HG03045 (cell line): ENCODE results near the gene MEF2D.
A peak's percentile ranks its signal among the peaks of the same experiment; 100 is the strongest.

ENCODE experiments used
- ATAC-seq: cut with Tn5 transposase; IDR thresholded peaks from one replicate; pipeline ENCODE4 v1.9.1; 2021; ENCODE audit warnings: mild to moderate bottlenecking, moderate library complexity; ENCODE audit not compliant: unreplicated experiment

The MEF2D gene

DNA sequence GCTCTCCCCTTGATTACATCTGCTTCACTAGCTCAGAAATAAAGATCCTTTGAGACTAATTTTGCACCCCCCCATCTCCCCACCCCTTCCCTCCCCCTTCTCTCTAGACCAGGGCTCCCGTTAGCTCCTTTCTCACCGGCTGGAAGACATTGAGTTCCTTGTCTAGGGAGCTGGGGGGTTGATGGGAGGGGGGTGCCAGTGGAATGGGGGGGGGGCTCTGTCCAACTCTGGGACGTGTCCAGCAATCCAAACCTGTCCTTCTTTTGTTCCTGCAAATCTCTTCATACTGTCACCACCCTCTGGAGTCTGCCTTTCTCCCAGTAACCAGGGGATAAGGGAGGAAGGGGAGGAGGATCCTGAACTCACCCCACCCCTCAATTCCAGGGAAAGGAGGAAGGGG lies 69.7 kb downstream of the MEF2D start:
- no peak for ATAC-seq

GRCh38 chr1:156430303-156430702 lies 70.3 kb downstream of the MEF2D start:
- ATAC-seq, result no peak

GRCh38 chr1:156429313-156430060 lies 71.1 kb downstream of the MEF2D start:
- no peak for ATAC-seq

DNA sequence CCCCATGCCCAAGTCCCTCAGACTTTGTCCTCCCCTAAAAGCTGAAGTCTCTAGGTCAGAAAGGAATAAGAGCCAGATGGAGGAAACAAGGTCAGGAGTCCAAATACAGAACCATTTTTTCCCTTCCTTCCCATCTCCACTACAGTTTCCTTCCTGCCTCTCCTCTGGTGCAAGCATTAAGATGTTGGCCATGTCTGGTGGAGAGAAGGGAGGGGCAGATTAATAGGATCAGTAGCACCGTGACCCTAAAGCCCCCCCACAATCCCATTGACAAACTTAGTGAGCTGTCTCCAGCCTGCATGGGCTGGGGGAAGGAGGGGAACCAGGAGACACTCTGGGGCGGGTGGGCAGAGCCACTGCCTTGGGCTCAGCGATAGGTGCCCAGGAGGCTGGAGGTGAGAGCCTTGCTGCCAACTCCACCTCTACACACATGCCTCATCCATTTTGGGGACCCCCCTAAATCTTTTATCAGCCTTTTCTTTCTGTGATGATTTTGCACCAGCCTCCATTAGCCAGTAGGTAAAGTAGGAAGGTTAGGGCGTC lies 71.8 kb downstream of the MEF2D start:
- no peak for ATAC-seq

GRCh38 chr1:156427957-156428356 lies 72.6 kb downstream of the MEF2D start:
- no peak for ATAC-seq

- ATAC-seq, result no peak
These were observed 74.6 kb downstream of the MEF2D start for GRCh38 chr1:156425943-156426342.

DNA sequence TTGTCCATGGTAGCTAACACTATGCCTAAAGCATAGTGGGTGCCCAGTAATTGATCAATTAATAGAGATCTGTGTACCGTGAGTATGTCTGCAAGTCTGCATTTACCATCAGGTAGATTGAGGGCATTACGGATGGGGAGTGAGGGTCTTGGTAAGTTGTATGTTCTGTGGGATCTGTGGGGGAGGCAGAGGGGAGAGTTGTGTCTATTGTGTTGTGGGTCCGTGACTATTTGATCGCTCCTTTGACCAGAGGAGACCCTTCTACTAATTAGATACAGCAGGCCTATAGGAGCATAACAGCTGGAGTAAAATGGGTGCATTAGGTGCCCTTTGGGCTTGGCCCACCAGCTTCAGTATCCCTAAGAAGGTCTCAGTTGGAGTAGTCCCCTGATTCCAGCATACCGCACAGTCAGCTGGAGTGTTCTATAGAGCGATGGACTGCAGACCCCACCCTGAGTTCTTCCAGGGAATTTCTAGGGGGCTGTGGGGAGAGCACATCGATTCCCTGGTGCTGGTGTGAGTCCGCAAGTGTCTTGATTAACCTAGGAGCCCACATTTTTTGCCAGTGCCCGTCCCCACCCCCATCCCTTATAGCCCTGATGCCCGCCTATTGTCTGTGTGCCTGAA lies 75.7 kb downstream of the MEF2D start:
- ATAC-seq, result no peak

DNA sequence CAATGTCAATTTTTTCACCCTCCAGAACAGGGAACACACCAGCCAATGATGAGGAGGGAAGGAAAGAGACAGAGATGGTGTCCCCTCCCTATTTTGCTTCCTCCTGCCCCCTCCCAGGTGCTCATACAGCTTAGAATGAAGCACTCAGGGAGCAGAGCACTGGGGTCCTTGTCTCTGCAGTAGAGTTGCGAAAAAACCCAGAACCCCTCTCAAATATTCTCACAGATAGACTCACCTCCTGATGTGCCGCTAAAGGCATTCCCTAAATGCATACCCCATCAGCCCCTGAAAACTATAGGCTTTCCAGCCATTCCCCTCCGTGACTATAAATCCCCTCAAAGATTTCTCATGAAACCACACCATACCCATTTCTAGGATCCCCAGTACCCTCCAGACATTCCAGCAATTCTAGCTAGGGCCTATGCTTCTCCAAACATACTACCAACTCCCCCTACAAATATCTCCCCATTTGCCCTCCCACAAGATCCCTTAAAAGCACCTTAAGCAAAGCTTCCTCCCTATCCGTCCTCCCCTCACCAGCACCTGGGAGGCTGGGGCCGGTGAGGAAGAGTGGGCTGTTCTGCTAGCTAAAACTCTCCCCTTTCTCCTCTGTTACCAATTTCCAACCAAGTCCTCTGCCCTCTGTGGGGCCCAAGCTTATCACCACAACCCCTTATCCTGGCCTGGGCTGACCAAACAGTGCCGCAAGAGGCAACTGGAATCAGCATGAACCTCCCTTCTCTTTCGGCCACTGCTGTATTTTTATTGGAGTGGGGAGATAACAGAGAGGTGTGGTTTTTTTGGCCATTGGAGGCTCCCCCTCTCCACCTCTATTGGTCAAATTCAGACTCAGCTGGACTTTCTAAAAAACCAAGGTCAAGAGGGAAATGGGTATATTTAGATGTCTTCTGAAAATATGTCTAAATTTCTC lies 76.9 kb downstream of the MEF2D start:
- no peak for ATAC-seq

DNA sequence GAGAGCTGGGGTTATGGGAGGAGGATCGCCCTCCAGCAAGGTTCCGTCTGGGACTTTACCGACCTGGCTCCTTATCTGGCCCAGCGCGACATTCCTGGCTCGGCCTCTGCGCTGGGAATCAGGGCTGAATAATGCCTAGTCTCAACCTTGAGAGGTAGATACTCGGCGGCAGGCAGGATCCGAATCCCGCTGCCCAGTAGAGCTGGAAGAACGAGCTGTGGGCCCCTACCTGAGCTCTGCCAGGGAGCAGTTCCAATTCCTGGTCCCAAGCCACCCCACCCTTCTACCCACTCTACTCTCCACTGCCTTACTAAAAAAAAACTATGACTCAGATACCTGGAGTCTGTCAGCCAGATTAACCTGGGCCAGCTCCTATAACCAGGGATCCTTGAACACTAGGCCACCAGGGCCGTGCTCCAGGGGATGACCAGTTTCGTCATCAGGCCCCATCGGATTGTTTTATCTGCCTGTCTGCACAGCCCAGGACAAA lies 77.9 kb downstream of the MEF2D start:
- no peak for ATAC-seq

- no peak for ATAC-seq
These were observed 78.5 kb downstream of the MEF2D start for GRCh38 chr1:156421939-156422601.

DNA sequence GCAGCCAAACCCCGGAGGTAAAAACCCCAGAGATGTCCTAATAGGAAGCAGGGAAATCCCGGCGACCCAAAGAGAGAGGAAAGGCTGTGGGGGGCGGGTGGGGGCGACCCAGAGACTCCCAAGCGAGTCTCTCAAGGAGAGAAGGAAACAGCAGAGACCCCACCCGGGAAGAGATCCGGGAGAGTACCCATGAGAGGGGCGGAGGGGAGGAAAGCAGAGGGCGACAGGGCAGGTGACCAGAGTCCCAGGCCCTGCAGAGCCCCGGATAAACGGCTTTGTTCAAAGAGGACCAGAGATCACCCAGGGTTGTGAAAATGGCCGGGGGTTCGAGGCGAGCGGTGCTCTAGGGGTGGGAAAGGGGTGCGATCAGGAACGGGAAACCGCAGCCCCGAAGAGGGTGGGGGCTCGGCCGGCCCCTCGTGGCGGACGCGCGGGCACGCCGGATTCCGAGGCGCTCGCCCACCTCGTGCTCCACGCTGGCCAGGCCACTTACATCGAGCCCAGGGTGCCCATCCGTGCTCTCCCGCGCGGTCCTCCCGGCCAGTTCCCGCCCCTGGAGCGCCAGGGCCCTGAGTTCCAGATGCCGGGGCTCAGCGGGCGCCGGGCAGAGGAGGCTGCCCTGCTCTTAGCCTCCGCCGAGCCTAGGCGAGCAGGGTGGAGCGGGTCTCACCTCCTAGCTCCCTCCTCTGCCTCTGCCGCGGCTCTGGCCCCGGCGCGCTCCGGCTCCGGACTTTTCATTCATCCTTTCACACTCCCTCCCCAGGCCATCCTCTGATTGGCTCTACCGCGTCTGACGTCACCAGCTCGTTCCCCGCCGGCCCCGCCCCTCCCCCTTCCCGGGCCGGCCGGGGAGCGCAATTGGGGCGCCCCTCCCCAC lies 79.3 kb downstream of the MEF2D start:
- peak; percentile 82 for ATAC-seq

- ATAC-seq, result peak; percentile 25
These were observed 80.1 kb downstream of the MEF2D start for GRCh38 chr1:156420205-156421061.

DNA sequence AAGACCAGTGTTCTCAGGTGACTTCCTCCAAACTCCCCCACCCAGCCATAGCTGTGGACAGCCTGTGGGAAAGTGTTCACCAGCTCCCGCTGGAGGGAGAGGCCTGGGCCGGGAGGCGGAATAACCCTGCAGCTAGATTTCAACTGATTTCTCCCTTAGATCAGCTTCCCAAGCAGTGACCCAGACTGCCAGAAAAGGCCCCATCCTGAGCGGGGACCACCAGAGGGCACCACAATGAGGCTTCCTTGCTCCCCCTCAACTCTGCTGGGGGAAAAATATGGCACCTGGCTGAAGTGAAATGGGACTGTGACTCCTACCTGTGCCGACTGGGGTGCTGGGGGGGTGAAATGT lies 80.7 kb downstream of the MEF2D start:
- ATAC-seq, result no peak

DNA sequence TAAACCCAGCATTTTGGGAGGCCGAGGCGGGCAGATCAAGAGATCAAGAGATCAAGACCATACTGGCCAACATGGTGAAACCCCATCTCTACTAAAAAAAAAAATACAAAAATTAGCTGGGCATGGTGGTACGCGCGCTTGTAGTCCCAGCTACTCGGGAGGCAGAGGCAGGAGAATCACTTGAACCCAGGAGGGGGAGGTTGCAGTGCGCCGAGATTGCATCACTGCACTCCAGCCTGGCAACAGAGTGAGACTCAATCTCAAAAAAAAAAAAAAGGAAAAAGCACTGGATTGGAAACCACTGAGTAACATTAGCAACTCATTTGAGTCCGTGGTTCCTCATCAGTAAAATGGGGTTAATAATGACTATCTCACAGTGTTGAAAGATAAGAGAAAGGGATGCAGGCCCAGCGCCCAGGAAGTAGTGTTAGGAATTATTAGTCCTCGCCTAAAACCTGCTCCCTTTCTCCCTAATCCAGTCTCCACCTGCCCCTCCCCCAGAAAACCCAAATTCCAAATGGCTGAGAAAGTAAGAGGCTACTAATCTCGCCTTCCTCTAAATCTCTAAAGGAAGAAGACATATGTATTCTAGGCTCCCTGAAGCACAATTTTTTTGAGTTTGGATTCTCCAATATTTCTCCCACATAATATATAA lies 82.0 kb downstream of the MEF2D start:
- ATAC-seq, result no peak

GRCh38 chr1:156417401-156418020 lies 83.1 kb downstream of the MEF2D start:
- ATAC-seq, result no peak

DNA sequence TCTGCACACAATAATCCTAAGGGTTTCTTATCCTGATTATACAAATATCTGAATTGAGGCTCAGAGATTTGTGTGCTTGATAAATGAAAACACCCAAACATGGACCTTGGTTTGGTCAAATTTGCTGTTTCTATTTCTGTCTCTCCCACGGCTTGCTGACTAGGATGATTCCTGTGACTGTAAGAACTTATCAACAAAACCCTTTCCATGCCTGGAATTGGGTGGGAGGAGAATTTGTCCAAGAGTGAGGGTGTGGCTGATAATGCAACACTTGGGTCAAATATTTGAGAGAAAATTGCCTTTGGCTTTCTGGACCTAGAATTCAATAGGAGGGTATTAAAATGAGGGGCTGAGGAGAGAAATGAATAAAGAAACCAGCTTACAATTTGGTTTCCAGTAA lies 83.6 kb downstream of the MEF2D start:
- no peak for ATAC-seq

GRCh38 chr1:156414461-156415064 lies 86.0 kb downstream of the MEF2D start:
- ATAC-seq, result no peak
